Measurements from ENCODE around the gene TICAM1.

- TF ChIP-seq CTCF (IDR thresholded peaks at IDR 0.05) (no peak), TCF7L2 (IDR thresholded peaks at IDR 0.05; ENCODE audit: low read depth, low read length) (no peak), POLR2AphosphoS5 (IDR thresholded peaks at IDR 0.05; ENCODE audit: low read depth, low read length) (no peak), REST (IDR thresholded peaks at IDR 0.05; ENCODE audit: insufficient read depth in 1 of 2, low read depth in 2 of 2, low read length in 1 of 2) (no peak), SIN3A (IDR thresholded peaks at IDR 0.05; ENCODE audit: borderline replicate concordance, insufficient read depth, low read depth, low read length) (no peak)
Observed at GRCh38 chr19:4815426-4816201, 15.9 kb downstream of the TICAM1 start.

Measured in Panc1 (cell line).